Lower lobe of right lung (tissue), 2 donors: ENCODE results near the gene SH3BP4. TPM values are rescaled to one million over a fixed set of nuclear protein-coding genes. Genes with fewer than 3 reads are reported as not detected.
"Not testable (repeated sequence)": the region's sequence is repeated elsewhere in the genome, so short reads cannot be mapped to it uniquely, and the experiment has no call there.

Source experiments
- ATAC-seq, 2 donors: fragments of 200-7000 bp; cut with Tn5 transposase; one replicate each; pipeline ENCODE4 v1.9.1; 2020 to 2022; ENCODE audit warnings: mild to moderate bottlenecking in 2 of 2, moderate library complexity in 2 of 2
- DNase-seq: peaks from one replicate; pipeline ENCODE4 v3.0.0-alpha.2; 2020
- H3K27ac ChIP-seq: fragments of 200-600 bp; one replicate; pipeline ENCODE4 v1.8.0; 2022
- H3K27me3 ChIP-seq: fragments of 200-600 bp; one replicate; pipeline ENCODE4 v1.8.0; 2022; ENCODE audit warnings: low read depth
- H3K36me3 ChIP-seq: fragments of 200-600 bp; one replicate; pipeline ENCODE4 v1.8.0; 2022; ENCODE audit warnings: mild to moderate bottlenecking
- H3K4me1 ChIP-seq: fragments of 200-600 bp; one replicate; pipeline ENCODE4 v1.8.0; 2022
- H3K4me3 ChIP-seq: fragments of 200-600 bp; one replicate; pipeline ENCODE4 v1.8.0; 2022; ENCODE audit warnings: mild to moderate bottlenecking
- H3K9me3 ChIP-seq: fragments of 200-600 bp; one replicate; pipeline ENCODE4 v1.8.0; 2022
- CTCF ChIP-seq: fragments of 200-600 bp; IDR thresholded peaks from one replicate; pipeline ENCODE4 v1.8.0; 2022; ENCODE audit warnings: antibody characterized with exemption, mild to moderate bottlenecking
- intact Hi-C: fragments of 100-400 bp; cut with DNase I; formaldehyde crosslinking; loops from one replicate; pipeline ENCODE4 v1.11.0; 2022
- total RNA-seq: library from RNA; stranded (reverse); fragmentation: NEBNext Ultra II Directional; extraction: Animal tissue kit (Norgen Biotek cat#: 25700); gene quantifications from one replicate; pipeline ENCODE4 v1.2.1, GENCODE V29; 2021
- donor health status: DM: no; HTN: yes; CAD: no; lungs with severe emphysema.

SH3BP4 gene
- total RNA-seq, 1 donor from 2014 or later: 36.8 TPM

- DNase-seq (no peak), ATAC-seq (no peak)
- no peak for TF ChIP-seq CTCF
- H3K27ac ChIP-seq: no peak overlapping the region
- no peak overlapping the region for H3K4me3 ChIP-seq
- no peaks in the 10 kb centered on the region for H3K36me3 ChIP-seq
- no peaks in the 10 kb centered on the region for H3K9me3 ChIP-seq
- intact Hi-C loops: no loop called here
- peaks cover 25% of the 10 kb centered on the region for H3K4me1 ChIP-seq
- H3K27me3 ChIP-seq: no peaks in the 10 kb centered on the region
Measured at GRCh38 chr2:235011929-235012631, 60.3 kb downstream of the SH3BP4 start.

- intact Hi-C loops: no loop called here
- H3K27ac ChIP-seq: no peak overlapping the region
- no peaks in the 10 kb centered on the region for H3K9me3 ChIP-seq
- no peaks in the 10 kb centered on the region for H3K36me3 ChIP-seq
- ATAC-seq: no peak
- no peak for DNase-seq
- no peak overlapping the region for H3K4me3 ChIP-seq
- H3K4me1 ChIP-seq: no peaks in the 10 kb centered on the region
- no peaks in the 10 kb centered on the region for H3K27me3 ChIP-seq
- TF ChIP-seq CTCF: no peak
Measured at GRCh38 chr2:235017441-235017840, 65.6 kb downstream of the SH3BP4 start.

- H3K27me3 ChIP-seq: no peaks in the 10 kb centered on the region
- intact Hi-C loops: no loop called here
- H3K4me3 ChIP-seq: no peak overlapping the region
- no peak overlapping the region for H3K27ac ChIP-seq
- no peaks in the 10 kb centered on the region for H3K36me3 ChIP-seq
- no peaks in the 10 kb centered on the region for H3K9me3 ChIP-seq
- no peak for TF ChIP-seq CTCF
- ATAC-seq (no peak), DNase-seq (no peak)
- H3K4me1 ChIP-seq: no peaks in the 10 kb centered on the region
Measured at GRCh38 chr2:235018838-235019237, 67.0 kb downstream of the SH3BP4 start.

- H3K27ac ChIP-seq, H3K4me1 ChIP-seq, H3K36me3 ChIP-seq, intact Hi-C loops, H3K9me3 ChIP-seq, H3K4me3 ChIP-seq, H3K27me3 ChIP-seq, ATAC-seq, DNase-seq: not testable (repeated sequence)
Measured at GRCh38 chr2:235020141-235020540, 68.3 kb downstream of the SH3BP4 start.

GRCh38 chr2:235021752-235022151 lies 69.9 kb downstream of the SH3BP4 start:
- H3K9me3 ChIP-seq: no peaks in the 10 kb centered on the region
- peaks cover under 1% of the 10 kb centered on the region for H3K4me1 ChIP-seq
- DNase-seq (no peak), ATAC-seq (no peak)
- no peaks in the 10 kb centered on the region for H3K27me3 ChIP-seq
- H3K4me3 ChIP-seq: no peak overlapping the region
- no peak for TF ChIP-seq CTCF
- H3K36me3 ChIP-seq: no peaks in the 10 kb centered on the region
- intact Hi-C loops: no loop called here
- H3K27ac ChIP-seq: no peak overlapping the region

GRCh38 chr2:235024191-235024860 lies 72.5 kb downstream of the SH3BP4 start:
- Histone ChIP-seq H3K36me3 (no peaks in the 10 kb centered on the region), H3K9me3 (no peaks in the 10 kb centered on the region), H3K27ac (no peak overlapping the region), H3K27me3 (no peaks in the 10 kb centered on the region), H3K4me3 (no peak overlapping the region), H3K4me1 (peaks cover 17% of the 10 kb centered on the region)
- intact Hi-C loops: no loop called here
- ATAC-seq (no peak), DNase-seq (no peak)
- TF ChIP-seq CTCF: no peak
